Osteoblast (primary cell): ENCODE results near the gene PRSS38. TPM values are rescaled to one million over a fixed set of nuclear protein-coding genes. Genes with fewer than 3 reads are reported as not detected.

Experiments
- DNase-seq: peaks from one replicate; pipeline ENCODE4 v3.0.0; 2011; ENCODE audit warnings: low spot score, mixed read lengths; ENCODE audit not compliant: insufficient read length; ENCODE audit errors: missing footprints
- H2AFZ ChIP-seq: 2 replicates; pipeline ENCODE4 v1.6.0; 2011; ENCODE audit warnings: mild to moderate bottlenecking, low read length
- H3K27ac ChIP-seq: 2 replicates; pipeline ENCODE4 v1.5.1; 2011; ENCODE audit warnings: mild to moderate bottlenecking, low read depth, low read length, moderate library complexity
- H3K27me3 ChIP-seq: 2 replicates; pipeline ENCODE4 v1.6.0; 2012; ENCODE audit warnings: mild to moderate bottlenecking, control low read depth, inconsistent platforms, low read length, moderate library complexity; ENCODE audit not compliant: insufficient read depth
- H3K36me3 ChIP-seq: 2 replicates; pipeline ENCODE4 v1.5.1; 2011; ENCODE audit warnings: mild to moderate bottlenecking, low read length, control low read depth, moderate library complexity; ENCODE audit not compliant: insufficient read depth
- H3K4me1 ChIP-seq: 2 replicates; pipeline ENCODE4 v1.5.1; 2011; ENCODE audit warnings: mild to moderate bottlenecking, low read length, control low read depth, moderate library complexity; ENCODE audit not compliant: insufficient read depth
- H3K4me2 ChIP-seq: 2 replicates; pipeline ENCODE4 v1.6.0; 2011; ENCODE audit warnings: mild to moderate bottlenecking, low read length; ENCODE audit not compliant: insufficient read depth
- H3K4me3 ChIP-seq: fragments of 200-600 bp; sonication (generic); 3 replicates; pipeline ENCODE4 v1.5.1; 2012; ENCODE audit warnings: mild to moderate bottlenecking, low read length, inconsistent platforms; ENCODE audit not compliant: insufficient read depth
- H3K79me2 ChIP-seq: 2 replicates; pipeline ENCODE4 v1.6.0; 2012; ENCODE audit warnings: mild to moderate bottlenecking, low read length, control low read depth, inconsistent platforms; ENCODE audit not compliant: insufficient read depth
- H3K9me3 ChIP-seq: 2 replicates; pipeline ENCODE4 v1.5.1; 2011; ENCODE audit warnings: low read depth, low read length, control low read depth
- H4K20me1 ChIP-seq: 2 replicates; pipeline ENCODE4 v1.6.0; 2012; ENCODE audit warnings: mild to moderate bottlenecking, low read length, control low read depth; ENCODE audit not compliant: insufficient read depth
- CTCF ChIP-seq: IDR thresholded peaks from 2 replicates; pipeline ENCODE4 v1.5.1; 2011; ENCODE audit warnings: mild to moderate bottlenecking, low read depth, low read length, moderate library complexity; ENCODE audit errors: extremely low read depth
- total RNA-seq: library from RNA; depleted of rRNA; stranded (reverse); fragments of >200 nt; gene quantifications from 2 replicates; pipeline ENCODE4 v1.2.3, GENCODE V29; 2012

The PRSS38 gene
- total RNA-seq, 1 donor = not detected

DNA sequence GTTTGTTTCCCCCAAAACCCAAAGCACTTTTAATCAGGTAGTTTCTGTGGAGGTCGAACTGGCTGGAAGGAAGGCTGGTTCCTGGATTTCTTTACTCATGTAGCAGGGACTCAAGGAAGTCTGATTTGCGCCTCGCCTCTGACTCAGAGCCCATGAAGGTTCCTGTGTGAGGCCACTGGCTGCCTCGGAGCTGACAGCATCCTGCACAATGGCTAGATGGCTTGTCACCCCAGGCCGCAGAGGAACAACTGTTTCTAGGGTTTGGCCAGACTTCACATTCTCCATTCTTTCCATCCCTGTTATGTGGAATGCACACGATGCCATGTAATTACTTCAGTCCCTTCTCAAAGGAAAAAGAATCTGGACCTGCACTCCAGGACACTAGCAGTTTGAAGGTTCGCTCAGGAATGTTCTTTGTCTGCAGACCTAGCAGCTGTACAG, 39.1 kb upstream of the PRSS38 start:
- Histone ChIP-seq H3K79me2 (no peaks in the 10 kb centered on the region), H2AFZ (no peak overlapping the region), H3K4me1 (peaks cover 27% of the 10 kb centered on the region), H3K27me3 (no peaks in the 10 kb centered on the region), H3K4me3 (no peak overlapping the region), H3K36me3 (peaks cover 10% of the 10 kb centered on the region), H3K27ac (no peak overlapping the region), H3K9me3 (no peaks in the 10 kb centered on the region), H3K4me2 (no peak overlapping the region), H4K20me1 (peaks cover 39% of the 10 kb centered on the region)
- peak; percentile 96 for DNase-seq
- TF ChIP-seq CTCF = no peak

DNA sequence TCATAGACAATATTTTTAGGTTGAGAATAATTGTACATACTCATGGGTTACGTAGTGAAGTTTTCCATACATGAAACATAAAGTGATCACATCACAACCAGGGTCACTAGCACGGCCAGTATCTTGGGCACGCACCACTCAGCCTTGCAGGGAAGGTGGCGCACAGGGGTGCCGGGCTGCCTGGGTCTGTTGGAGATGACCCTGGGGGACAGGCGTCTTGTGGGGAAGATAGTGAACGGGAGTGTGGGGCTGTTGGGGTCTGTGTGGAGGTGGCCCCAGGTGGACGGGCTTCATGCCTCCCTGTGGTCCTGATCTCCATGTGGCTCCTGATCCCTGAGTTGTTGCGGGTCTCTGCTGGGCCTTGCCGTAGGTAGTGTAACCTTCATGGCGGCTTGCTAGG, 38.3 kb upstream of the PRSS38 start:
- no peaks in the 10 kb centered on the region for H3K9me3 ChIP-seq
- no peaks in the 10 kb centered on the region for H3K27me3 ChIP-seq
- H3K4me3 ChIP-seq = no peak overlapping the region
- no peak overlapping the region for H2AFZ ChIP-seq
- no peak overlapping the region for H3K4me2 ChIP-seq
- H4K20me1 ChIP-seq = peaks cover 39% of the 10 kb centered on the region
- TF ChIP-seq CTCF = no peak
- H3K79me2 ChIP-seq = no peaks in the 10 kb centered on the region
- H3K4me1 ChIP-seq = peaks cover 27% of the 10 kb centered on the region
- H3K27ac ChIP-seq = no peak overlapping the region
- H3K36me3 ChIP-seq = peaks cover 10% of the 10 kb centered on the region
- DNase-seq = peak; percentile 36

- no peak overlapping the region for H3K27ac ChIP-seq
Observed at GRCh38 chr1:227777646-227778045, 37.8 kb upstream of the PRSS38 start.

GRCh38 chr1:227778401-227778947, 37.0 kb upstream of the PRSS38 start:
- Histone ChIP-seq H3K9me3 (no peaks in the 10 kb centered on the region), H3K4me1 (peaks cover 27% of the 10 kb centered on the region), H3K4me2 (no peak overlapping the region), H3K79me2 (no peaks in the 10 kb centered on the region), H3K27me3 (no peaks in the 10 kb centered on the region), H3K36me3 (peaks cover 6% of the 10 kb centered on the region), H2AFZ (no peak overlapping the region), H3K27ac (peak overlapping the region; percentile 2), H4K20me1 (peaks cover 39% of the 10 kb centered on the region), H3K4me3 (no peak overlapping the region)
- TF ChIP-seq CTCF = no peak
- peak; percentile 98 for DNase-seq

More at GRCh38 chr1:227777646-227778045, 37.8 kb upstream of the PRSS38 start:
- no peak overlapping the region for H3K4me3 ChIP-seq
- peaks cover 27% of the 10 kb centered on the region for H3K4me1 ChIP-seq
- no peak overlapping the region for H2AFZ ChIP-seq
- H3K4me2 ChIP-seq = no peak overlapping the region
- H4K20me1 ChIP-seq = peaks cover 39% of the 10 kb centered on the region
- H3K9me3 ChIP-seq = no peaks in the 10 kb centered on the region
- peaks cover 6% of the 10 kb centered on the region for H3K36me3 ChIP-seq
- DNase-seq = peak; percentile 56
- H3K27me3 ChIP-seq = no peaks in the 10 kb centered on the region
- TF ChIP-seq CTCF = no peak
- no peaks in the 10 kb centered on the region for H3K79me2 ChIP-seq
